ENCODE data around the gene DPF1.

DPF1 gene

GRCh38 chr19:38255383-38256014, 31.5 kb upstream of the DPF1 start:
- H3K4me1 ChIP-seq (ENCODE audit: insufficient read depth, low read length) = peaks cover 26% of the 10 kb centered on the region
- H3K9ac ChIP-seq (ENCODE audit: low read depth, low read length) = peak overlapping the region; percentile 78

GRCh38 chr19:38253788-38254187, 29.8 kb upstream of the DPF1 start:
- H3K9ac ChIP-seq (ENCODE audit: low read depth, low read length) = 0 out of 2 replicates have a peak overlapping the region, but pooled peaks have one; percentile 44
- H3K36me3 ChIP-seq (ENCODE audit: insufficient read depth, low read length) = no peaks in the 10 kb centered on the region
- H3K9me3 ChIP-seq (ENCODE audit: control insufficient read depth, insufficient read depth, low read length) = no peaks in the 10 kb centered on the region
- peaks cover 29% of the 10 kb centered on the region for H3K4me1 ChIP-seq (ENCODE audit: insufficient read depth, low read length)

More at GRCh38 chr19:38255383-38256014, 31.5 kb upstream of the DPF1 start:
- no peaks in the 10 kb centered on the region for H3K36me3 ChIP-seq (ENCODE audit: insufficient read depth, low read length)
- no peaks in the 10 kb centered on the region for H3K9me3 ChIP-seq (ENCODE audit: control insufficient read depth, insufficient read depth, low read length)

DNA sequence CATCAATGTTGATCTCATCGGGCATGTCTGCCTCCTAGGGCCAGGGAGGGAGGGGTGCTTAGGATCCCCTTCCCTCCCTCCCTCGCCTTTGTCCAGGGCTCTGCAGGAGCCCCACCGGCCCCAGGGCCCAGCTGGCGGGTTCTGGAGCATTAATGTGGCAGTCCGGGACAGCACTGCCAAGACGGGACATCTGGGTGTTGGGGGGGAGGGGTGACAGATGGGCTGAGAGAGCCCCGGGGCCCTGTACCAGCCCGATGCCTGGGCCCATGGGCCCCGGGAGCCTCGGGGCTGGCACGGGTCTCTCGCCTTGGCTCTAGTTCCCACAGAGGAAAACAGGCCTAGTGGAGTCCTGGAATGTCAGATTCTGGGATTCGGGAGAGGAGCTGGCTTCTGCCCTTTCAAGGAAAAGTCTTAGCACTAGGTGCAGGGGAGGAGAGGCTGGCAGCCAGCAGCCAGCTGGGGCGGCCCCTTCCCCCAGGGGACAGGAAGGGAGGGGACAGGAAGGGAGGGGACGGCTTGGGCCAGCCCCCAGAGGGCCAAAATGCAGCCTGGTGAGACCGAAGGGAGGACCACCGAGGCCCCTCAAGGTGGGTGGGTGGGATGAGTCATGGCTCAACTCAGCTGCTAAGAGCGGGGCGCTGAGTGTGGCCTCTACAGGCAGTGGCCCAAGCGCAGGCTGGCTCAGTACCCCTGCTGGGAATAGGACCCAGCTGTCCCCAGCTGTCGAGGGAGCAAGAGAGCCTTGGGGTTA, 29.1 kb upstream of the DPF1 start:
- Histone ChIP-seq H3K9me3 (ENCODE audit: control insufficient read depth, insufficient read depth, low read length) (no peaks in the 10 kb centered on the region), H3K9ac (ENCODE audit: low read depth, low read length) (peak overlapping the region; percentile 44; the same call in 1 of the 2 replicates), H3K4me1 (ENCODE audit: insufficient read depth, low read length) (peaks cover 29% of the 10 kb centered on the region)

DNA sequence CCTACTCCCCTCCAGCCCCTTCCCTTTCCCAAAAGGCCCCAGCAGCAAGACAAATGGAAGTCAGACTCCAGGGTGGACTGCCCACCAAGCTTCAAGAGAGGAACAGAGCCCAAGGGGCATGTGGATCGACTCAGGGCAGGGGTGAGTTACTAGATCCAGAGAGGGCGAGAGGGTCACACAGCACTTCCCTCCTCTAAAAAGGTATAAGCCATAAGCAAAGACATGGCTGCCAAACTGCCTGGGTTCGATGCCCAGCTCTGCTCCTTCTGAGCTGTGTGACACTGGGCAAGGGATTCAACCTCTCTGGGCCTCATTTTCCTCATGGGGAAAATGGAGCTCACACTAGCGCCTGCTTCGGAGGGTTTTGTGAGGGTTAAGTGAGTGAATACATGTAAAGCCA, 28.4 kb upstream of the DPF1 start:
- Histone ChIP-seq H3K36me3 (ENCODE audit: insufficient read depth, low read length) (no peaks in the 10 kb centered on the region), H3K9ac (ENCODE audit: low read depth, low read length) (peak overlapping the region; percentile 44; the same call in 1 of the 2 replicates), H3K4me1 (ENCODE audit: insufficient read depth, low read length) (peaks cover 29% of the 10 kb centered on the region), H3K9me3 (ENCODE audit: control insufficient read depth, insufficient read depth, low read length) (no peaks in the 10 kb centered on the region)

More for the DNA sequence above, 29.1 kb upstream of the DPF1 start:
- H3K36me3 ChIP-seq (ENCODE audit: insufficient read depth, low read length) = no peaks in the 10 kb centered on the region

- Histone ChIP-seq H3K36me3 (ENCODE audit: insufficient read depth, low read length) (no peaks in the 10 kb centered on the region), H3K9me3 (ENCODE audit: control insufficient read depth, insufficient read depth, low read length) (no peaks in the 10 kb centered on the region), H3K4me1 (ENCODE audit: insufficient read depth, low read length) (peaks cover 29% of the 10 kb centered on the region), H3K9ac (ENCODE audit: low read depth, low read length) (peak overlapping the region; percentile 47; the same call in 1 of the 2 replicates)
Observed at GRCh38 chr19:38251564-38252051, 27.6 kb upstream of the DPF1 start.

DNA sequence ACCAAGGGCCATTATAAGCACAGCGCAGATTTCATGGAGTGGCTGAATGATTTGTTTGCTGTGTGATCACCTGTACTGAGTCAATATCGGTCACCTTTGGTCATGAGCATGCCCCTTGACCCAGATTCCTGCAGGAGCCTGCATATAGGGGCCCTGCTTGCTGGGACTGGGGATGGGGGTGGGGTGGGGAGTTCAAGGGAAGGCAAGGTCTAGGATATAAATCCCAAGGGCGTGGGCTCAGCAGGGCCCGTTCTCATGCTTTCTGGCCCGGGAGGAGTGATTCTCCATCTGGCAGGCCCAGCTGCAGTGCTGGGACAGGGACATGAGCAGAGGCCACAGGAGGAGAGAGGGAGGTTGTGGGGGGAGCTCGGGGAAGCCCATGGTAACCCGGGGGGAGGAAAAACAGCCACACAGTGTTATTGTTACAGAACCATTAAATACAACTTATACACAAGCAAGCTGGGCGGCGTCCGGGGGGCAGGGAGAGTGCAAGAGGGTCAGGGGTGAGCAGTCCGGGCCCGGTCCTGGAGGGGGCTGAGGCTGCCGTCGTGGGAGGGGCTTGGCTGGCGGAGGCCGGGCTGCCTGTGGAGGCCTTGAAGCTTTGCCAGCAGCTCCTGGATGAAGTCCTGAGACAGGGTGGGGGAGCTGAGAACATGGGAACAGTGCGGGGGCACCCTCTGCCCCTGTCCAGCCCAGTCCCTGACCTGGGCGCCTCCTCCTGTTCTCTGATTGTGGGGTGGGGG, 27.0 kb upstream of the DPF1 start:
- peaks cover 29% of the 10 kb centered on the region for H3K4me1 ChIP-seq (ENCODE audit: insufficient read depth, low read length)
- H3K36me3 ChIP-seq (ENCODE audit: insufficient read depth, low read length) = no peaks in the 10 kb centered on the region
- H3K9me3 ChIP-seq (ENCODE audit: control insufficient read depth, insufficient read depth, low read length) = no peaks in the 10 kb centered on the region
- peak overlapping the region; percentile 47; the same call in 1 of the 2 replicates for H3K9ac ChIP-seq (ENCODE audit: low read depth, low read length)

DNA sequence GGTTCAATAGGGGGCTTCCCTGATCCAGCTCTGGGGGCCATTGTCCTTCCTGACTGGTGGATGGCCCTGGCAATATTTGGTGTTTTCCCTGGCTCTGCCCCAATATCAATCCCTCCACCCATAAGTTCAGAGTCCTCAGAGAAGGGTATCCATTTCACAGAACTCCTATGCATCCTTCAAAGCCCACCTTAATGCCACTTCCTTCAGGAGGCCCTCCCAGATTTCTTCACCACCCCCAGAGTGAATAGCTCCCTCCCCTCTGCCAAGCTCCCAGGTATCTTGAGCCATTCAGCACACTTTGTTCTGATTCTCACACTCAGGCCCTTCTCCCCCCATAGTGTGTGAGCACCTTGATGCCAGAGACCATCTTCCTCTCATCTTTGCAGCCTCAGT, 26.4 kb upstream of the DPF1 start:
- peaks cover 25% of the 10 kb centered on the region for H3K4me1 ChIP-seq (ENCODE audit: insufficient read depth, low read length)
- H3K9ac ChIP-seq (ENCODE audit: low read depth, low read length) = peak overlapping the region; percentile 47; the same call in 1 of the 2 replicates
- H3K36me3 ChIP-seq (ENCODE audit: insufficient read depth, low read length) = no peaks in the 10 kb centered on the region
- no peaks in the 10 kb centered on the region for H3K9me3 ChIP-seq (ENCODE audit: control insufficient read depth, insufficient read depth, low read length)

GRCh38 chr19:38248421-38248820, 24.4 kb upstream of the DPF1 start:
- no peaks in the 10 kb centered on the region for H3K36me3 ChIP-seq (ENCODE audit: insufficient read depth, low read length)
- H3K9me3 ChIP-seq (ENCODE audit: control insufficient read depth, insufficient read depth, low read length) = no peaks in the 10 kb centered on the region
- H3K9ac ChIP-seq (ENCODE audit: low read depth, low read length) = no peak overlapping the region
- H3K4me1 ChIP-seq (ENCODE audit: insufficient read depth, low read length) = peaks cover 21% of the 10 kb centered on the region

DNA sequence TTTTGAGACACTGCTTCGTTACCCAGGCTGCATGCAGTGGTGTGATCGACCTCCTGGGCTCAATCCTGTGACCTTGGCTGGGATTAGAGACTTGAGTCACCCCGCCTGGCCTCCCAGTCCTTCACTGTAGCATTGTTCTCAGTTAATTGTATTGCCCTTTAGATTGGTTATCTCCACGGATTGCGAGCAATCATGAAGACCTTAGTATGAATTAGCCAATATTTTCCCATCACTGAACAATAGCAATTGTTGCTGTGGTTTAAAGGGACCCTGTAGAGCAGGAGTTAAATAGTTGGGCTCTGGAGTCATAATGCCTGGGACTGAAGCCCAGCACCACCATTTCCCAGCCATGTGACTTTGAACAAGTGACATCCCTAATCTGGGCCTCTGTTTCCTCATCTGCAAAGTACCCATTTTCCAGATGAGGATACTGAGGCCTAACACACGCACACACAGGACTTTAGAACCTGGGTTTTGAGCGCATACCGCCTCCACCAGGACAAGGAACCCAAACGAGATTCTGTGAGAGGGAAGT, 23.8 kb upstream of the DPF1 start:
- H3K9ac ChIP-seq (ENCODE audit: low read depth, low read length) = no peak overlapping the region
- H3K36me3 ChIP-seq (ENCODE audit: insufficient read depth, low read length) = no peaks in the 10 kb centered on the region
- H3K9me3 ChIP-seq (ENCODE audit: control insufficient read depth, insufficient read depth, low read length) = no peaks in the 10 kb centered on the region
- peaks cover 20% of the 10 kb centered on the region for H3K4me1 ChIP-seq (ENCODE audit: insufficient read depth, low read length)

GRCh38 chr19:38247126-38247525, 23.1 kb upstream of the DPF1 start:
- no peaks in the 10 kb centered on the region for H3K36me3 ChIP-seq (ENCODE audit: insufficient read depth, low read length)
- H3K9me3 ChIP-seq (ENCODE audit: control insufficient read depth, insufficient read depth, low read length) = no peaks in the 10 kb centered on the region
- peaks cover 13% of the 10 kb centered on the region for H3K4me1 ChIP-seq (ENCODE audit: insufficient read depth, low read length)
- no peak overlapping the region for H3K9ac ChIP-seq (ENCODE audit: low read depth, low read length)

DNA sequence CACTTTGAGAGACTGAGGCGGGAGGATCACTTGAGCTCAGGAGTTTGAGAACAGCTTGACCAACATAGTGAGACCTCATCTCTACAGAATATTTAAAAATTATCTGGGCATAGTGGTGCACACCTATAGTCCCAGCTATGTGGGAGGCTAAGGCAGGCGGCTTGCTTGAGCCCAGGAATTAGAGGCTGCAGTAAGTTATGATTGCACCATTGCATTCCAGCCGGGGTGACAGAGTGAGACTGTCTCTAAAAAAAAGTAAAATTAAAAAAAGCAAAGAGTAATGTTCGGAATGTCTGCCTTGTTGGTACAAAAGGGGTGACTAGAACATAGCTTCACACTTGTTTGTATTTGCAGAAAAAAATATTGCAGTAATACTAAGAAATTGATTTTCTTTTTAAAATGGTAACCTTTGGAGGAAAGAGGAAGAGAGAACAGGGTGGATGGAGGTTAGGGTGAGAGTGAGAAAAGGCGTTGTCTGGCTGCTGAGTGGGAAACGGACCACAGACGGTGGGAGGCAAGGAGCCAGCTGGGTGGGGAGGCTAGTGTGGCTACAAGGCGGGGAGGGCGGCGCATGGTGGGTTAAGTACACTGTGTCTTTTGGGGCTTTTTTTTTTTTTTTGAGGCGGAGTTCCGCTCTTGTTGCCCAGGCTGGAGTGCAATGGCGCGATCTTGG, 21.9 kb upstream of the DPF1 start:
- no peaks in the 10 kb centered on the region for H3K9me3 ChIP-seq (ENCODE audit: control insufficient read depth, insufficient read depth, low read length)
- H3K9ac ChIP-seq (ENCODE audit: low read depth, low read length) = no peak overlapping the region
- peaks cover 11% of the 10 kb centered on the region for H3K4me1 ChIP-seq (ENCODE audit: insufficient read depth, low read length)
- no peaks in the 10 kb centered on the region for H3K36me3 ChIP-seq (ENCODE audit: insufficient read depth, low read length)

DNA sequence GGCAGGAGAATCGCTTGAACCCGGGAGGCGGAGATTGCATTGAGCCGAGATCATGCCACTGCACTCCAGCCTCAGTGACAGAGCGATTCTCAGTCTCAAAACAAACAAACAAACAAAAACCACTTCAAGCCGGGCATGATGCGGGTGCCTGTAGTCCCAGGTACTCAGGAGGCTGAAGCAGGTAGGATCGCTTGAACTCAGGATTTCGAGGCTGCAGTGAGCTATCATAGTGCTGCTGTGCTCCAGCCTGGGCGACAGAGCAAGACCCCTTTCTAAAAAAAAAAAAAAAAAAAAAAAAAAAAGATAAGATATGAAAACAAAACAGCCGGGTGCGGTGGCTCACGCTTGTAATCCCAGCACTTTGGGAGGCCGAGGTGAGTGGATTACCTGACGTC, 19.3 kb upstream of the DPF1 start:
- H3K4me1 ChIP-seq (ENCODE audit: insufficient read depth, low read length) = peaks cover 4% of the 10 kb centered on the region; the same call in 1 of the 2 replicates
- H3K9me3 ChIP-seq (ENCODE audit: control insufficient read depth, insufficient read depth, low read length) = no peaks in the 10 kb centered on the region
- H3K9ac ChIP-seq (ENCODE audit: low read depth, low read length) = no peak overlapping the region
- H3K36me3 ChIP-seq (ENCODE audit: insufficient read depth, low read length) = no peaks in the 10 kb centered on the region

DNA sequence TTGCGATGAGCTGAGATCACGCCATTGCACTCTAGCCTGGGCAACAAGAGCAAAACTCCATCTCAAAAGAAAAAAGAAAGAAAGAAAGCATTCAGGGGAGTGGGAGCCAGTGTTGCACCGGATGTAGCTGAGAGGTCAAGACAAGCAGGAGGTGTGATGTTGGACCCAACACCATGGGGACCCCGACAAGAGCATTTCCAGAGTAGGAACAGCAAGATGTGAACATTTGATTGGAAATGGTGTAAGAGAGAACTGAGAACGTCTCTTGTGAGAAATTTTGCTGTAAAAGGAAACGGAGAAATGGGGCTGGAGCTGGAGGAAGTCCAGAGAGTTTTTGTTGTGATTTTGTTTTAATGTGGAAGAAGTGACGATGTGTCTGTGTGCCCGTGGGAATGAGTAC, 15.8 kb upstream of the DPF1 start:
- Histone ChIP-seq H3K36me3 (ENCODE audit: insufficient read depth, low read length) (no peaks in the 10 kb centered on the region), H3K9ac (ENCODE audit: low read depth, low read length) (no peak overlapping the region), H3K4me1 (ENCODE audit: insufficient read depth, low read length) (peaks cover 3% of the 10 kb centered on the region; the same call in 1 of the 2 replicates), H3K9me3 (ENCODE audit: control insufficient read depth, insufficient read depth, low read length) (no peaks in the 10 kb centered on the region)

DNA sequence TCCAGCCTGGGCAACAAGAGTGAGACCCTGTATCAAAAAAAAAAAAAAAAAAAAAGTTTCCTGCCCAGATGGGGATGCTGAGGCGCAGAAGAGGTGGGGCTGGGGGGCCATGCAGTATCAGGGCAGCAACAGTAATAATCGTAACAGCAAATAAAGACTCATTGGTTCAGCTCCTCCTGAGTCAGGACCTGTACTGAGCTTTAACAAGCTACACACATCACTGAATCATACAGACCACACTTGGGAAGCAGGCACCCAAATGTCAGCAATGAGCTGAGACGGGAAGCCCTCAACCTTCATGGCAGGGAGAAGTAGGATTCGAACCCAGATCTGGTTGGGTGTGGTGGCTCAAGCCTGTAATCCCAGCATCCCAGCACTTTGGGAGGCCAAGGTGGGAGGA, 10.6 kb upstream of the DPF1 start:
- Histone ChIP-seq H3K36me3 (ENCODE audit: insufficient read depth, low read length) (no peaks in the 10 kb centered on the region), H3K4me1 (ENCODE audit: insufficient read depth, low read length) (0 out of 2 replicates have a peak, but pooled peaks cover 2% of the 10 kb centered on the region), H3K9me3 (ENCODE audit: control insufficient read depth, insufficient read depth, low read length) (no peaks in the 10 kb centered on the region), H3K9ac (ENCODE audit: low read depth, low read length) (no peak overlapping the region)
